ENCODE results near the gene TSPO.

DNA sequence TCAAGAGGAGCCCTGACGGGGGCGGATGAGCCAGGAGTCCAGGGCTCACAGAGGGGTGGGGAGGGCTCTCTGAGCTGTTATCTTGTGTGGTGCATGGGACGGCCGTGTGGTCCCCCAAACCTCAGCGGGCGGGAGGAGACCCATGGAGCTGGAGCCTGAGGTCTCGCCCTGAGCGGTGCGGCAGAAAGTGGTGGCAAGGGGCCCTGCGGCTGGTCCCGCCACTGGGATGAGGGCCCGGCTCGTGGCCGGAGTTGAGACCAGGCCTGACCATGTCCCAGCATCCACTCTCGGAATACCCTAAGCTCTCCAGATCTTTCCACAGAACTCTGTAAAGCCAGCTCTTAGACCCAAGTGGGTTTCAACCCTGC is 58.1 kb downstream of the TSPO start:
- TF ChIP-seq, protein P1, sequence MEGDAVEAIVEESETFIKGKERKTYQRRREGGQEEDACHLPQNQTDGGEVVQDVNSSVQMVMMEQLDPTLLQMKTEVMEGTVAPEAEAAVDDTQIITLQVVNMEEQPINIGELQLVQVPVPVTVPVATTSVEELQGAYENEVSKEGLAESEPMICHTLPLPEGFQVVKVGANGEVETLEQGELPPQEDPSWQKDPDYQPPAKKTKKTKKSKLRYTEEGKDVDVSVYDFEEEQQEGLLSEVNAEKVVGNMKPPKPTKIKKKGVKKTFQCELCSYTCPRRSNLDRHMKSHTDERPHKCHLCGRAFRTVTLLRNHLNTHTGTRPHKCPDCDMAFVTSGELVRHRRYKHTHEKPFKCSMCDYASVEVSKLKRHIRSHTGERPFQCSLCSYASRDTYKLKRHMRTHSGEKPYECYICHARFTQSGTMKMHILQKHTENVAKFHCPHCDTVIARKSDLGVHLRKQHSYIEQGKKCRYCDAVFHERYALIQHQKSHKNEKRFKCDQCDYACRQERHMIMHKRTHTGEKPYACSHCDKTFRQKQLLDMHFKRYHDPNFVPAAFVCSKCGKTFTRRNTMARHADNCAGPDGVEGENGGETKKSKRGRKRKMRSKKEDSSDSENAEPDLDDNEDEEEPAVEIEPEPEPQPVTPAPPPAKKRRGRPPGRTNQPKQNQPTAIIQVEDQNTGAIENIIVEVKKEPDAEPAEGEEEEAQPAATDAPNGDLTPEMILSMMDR (IDR thresholded peaks at IDR 0.05) = no peak
- TF ChIP-seq POLR2A (IDR thresholded peaks at IDR 0.05) = no peak
